HepG2 (cell line): ENCODE measurements around the gene EID3. TPM values are rescaled to one million over a fixed set of nuclear protein-coding genes. Genes with fewer than 3 reads are reported as not detected.

Experiments
- ADNP ChIP-seq: sonication (generic); formaldehyde crosslinking; IDR thresholded peaks from 2 replicates; pipeline ENCODE4 v1.4.0; 2020; ENCODE audit warnings: missing genetic modification reagents
- ATAD3A ChIP-seq: sonication (generic); formaldehyde crosslinking; IDR thresholded peaks from 2 replicates; pipeline ENCODE4 v1.4.0; 2020; ENCODE audit warnings: missing genetic modification reagents
- CAMTA2 ChIP-seq: sonication (generic); formaldehyde crosslinking; IDR thresholded peaks from 2 replicates; pipeline ENCODE4 v1.4.0; 2020; ENCODE audit warnings: mild to moderate bottlenecking, missing genetic modification reagents, borderline replicate concordance
- ELF3 ChIP-seq: IDR thresholded peaks from 2 replicates; pipeline ENCODE4 v1.6.1; 2016; ENCODE audit warnings: missing genetic modification reagents, missing compliant biosample characterization
- ESRRA ChIP-seq: sonication (generic); formaldehyde crosslinking; IDR thresholded peaks from 2 replicates; pipeline ENCODE4 v1.5.1; 2020; ENCODE audit warnings: mild to moderate bottlenecking, low read depth, missing genetic modification reagents
- ETV6 ChIP-seq: sonication (generic); formaldehyde crosslinking; conservative IDR thresholded peaks from 2 replicates; pipeline ENCODE4 v1.4.0; 2020; ENCODE audit warnings: missing genetic modification reagents
- IRX3 ChIP-seq: sonication (generic); formaldehyde crosslinking; IDR thresholded peaks from 2 replicates; pipeline ENCODE4 v1.8.1; 2023; ENCODE audit warnings: mild to moderate bottlenecking, low read depth, missing genetic modification reagents, borderline replicate concordance
- MTA1 ChIP-seq: sonication (generic); formaldehyde crosslinking; IDR thresholded peaks from 2 replicates; pipeline ENCODE4 v1.4.0; 2020; ENCODE audit warnings: missing genetic modification reagents, mild to moderate bottlenecking, borderline replicate concordance
- RARA ChIP-seq: IDR thresholded peaks from 2 replicates; pipeline ENCODE4 v1.6.1; 2016; ENCODE audit warnings: missing genetic modification reagents, missing compliant biosample characterization
- SRF ChIP-seq: IDR thresholded peaks from 2 replicates; pipeline ENCODE4 v1.6.1; 2011; ENCODE audit warnings: mild to moderate bottlenecking, low read depth, low read length, moderate library complexity
- SYNCRIP ChIP-seq: fragments of 200-400 bp; formaldehyde crosslinking; IDR thresholded peaks from 2 replicates; pipeline ENCODE4 v1.6.1; 2018; ENCODE audit warnings: mild to moderate bottlenecking, low read depth, low read length; ENCODE audit not compliant: insufficient read depth
- ZFAT ChIP-seq: sonication (generic); formaldehyde crosslinking; conservative IDR thresholded peaks from 2 replicates; pipeline ENCODE4 v1.8.1; 2023; ENCODE audit warnings: missing genetic modification reagents, inconsistent platforms
- ZFP90 ChIP-seq: sonication (generic); formaldehyde crosslinking; IDR thresholded peaks from 2 replicates; pipeline ENCODE4 v1.8.0; 2022; ENCODE audit warnings: missing genetic modification reagents, mild to moderate bottlenecking, inconsistent platforms, borderline replicate concordance
- ZNF224 ChIP-seq: sonication (generic); formaldehyde crosslinking; IDR thresholded peaks from 2 replicates; pipeline ENCODE4 v1.5.0; 2020; ENCODE audit warnings: mild to moderate bottlenecking, missing genetic modification reagents
- ZNF230 ChIP-seq: sonication (generic); formaldehyde crosslinking; IDR thresholded peaks from 2 replicates; pipeline ENCODE4 v1.4.0; 2020; ENCODE audit warnings: mild to moderate bottlenecking, missing genetic modification reagents
- ZNF24 ChIP-seq: fragments of 450-650 bp; IDR thresholded peaks from 2 replicates; pipeline ENCODE4 v1.6.1; 2017; ENCODE audit warnings: antibody characterized with exemption, mild to moderate bottlenecking
- ZNF33B ChIP-seq: sonication (generic); formaldehyde crosslinking; IDR thresholded peaks from 2 replicates; pipeline ENCODE4 v1.5.1; 2020; ENCODE audit warnings: mild to moderate bottlenecking, missing genetic modification reagents
- ZNF343 ChIP-seq: sonication (generic); formaldehyde crosslinking; IDR thresholded peaks from 2 replicates; pipeline ENCODE4 v1.4.0; 2020; ENCODE audit warnings: mild to moderate bottlenecking, missing genetic modification reagents
- ZNF580 ChIP-seq: IDR thresholded peaks from 2 replicates; pipeline ENCODE4 v1.6.1; 2016; ENCODE audit warnings: low read depth, borderline replicate concordance
- ZNF672 ChIP-seq: sonication (generic); formaldehyde crosslinking; IDR thresholded peaks from 2 replicates; pipeline ENCODE4 v1.8.1; 2022; ENCODE audit warnings: missing genetic modification reagents
- ZNF704 ChIP-seq: sonication (generic); formaldehyde crosslinking; IDR thresholded peaks from 2 replicates; pipeline ENCODE4 v1.8.1; 2023; ENCODE audit warnings: mild to moderate bottlenecking, inconsistent platforms, moderate library complexity, missing genetic modification reagents, borderline replicate concordance
- ZNF761 ChIP-seq: sonication (generic); formaldehyde crosslinking; conservative IDR thresholded peaks from 2 replicates; pipeline ENCODE4 v1.4.0; 2020; ENCODE audit warnings: mild to moderate bottlenecking, missing genetic modification reagents
- ZNF790 ChIP-seq: sonication (generic); formaldehyde crosslinking; IDR thresholded peaks from 2 replicates; pipeline ENCODE4 v1.8.0; 2022; ENCODE audit warnings: missing genetic modification reagents, mild to moderate bottlenecking, borderline replicate concordance
- polyA plus RNA-seq, 8 experiments: library from polyadenylated mRNA; depleted of rRNA in 3 of 8; stranded (reverse) in 7 of 8; unstranded in 1 of 8; fragments of >200 nt; fragmentation: Illumina TruSeq in 4 of 8; extraction: Trizol in 4 of 8; gene quantifications; 2 replicates each; pipeline versions ENCODE4 v1.2.1 to v1.2.3, GENCODE V29; 2011 to 2016; ENCODE audit warnings: low read depth in 4 of 8, missing spikeins in 1 of 8, mixed read lengths in 1 of 8; ENCODE audit not compliant: insufficient read depth in 1 of 8
- total RNA-seq, 5 experiments: library from RNA; depleted of rRNA; stranded (reverse); fragments of >200 nt; fragmentation: Illumina TruSeq; extraction: Trizol; gene quantifications; 2 replicates each; pipeline ENCODE4 v1.2.3, GENCODE V29; 2016; ENCODE audit warnings: low read depth in 1 of 5
- TF ChIP-seq, protein P1 (sequence below): sonication (generic); formaldehyde crosslinking; IDR thresholded peaks from 2 replicates; pipeline ENCODE4 v1.8.1; 2023; ENCODE audit warnings: mild to moderate bottlenecking, missing genetic modification reagents

Gene EID3
- total and polyA plus RNA-seq, 2 of the 13 experiments (the other 11 are each of a cell fraction or from before 2014, with no cell fraction given) = 0.38 to 4.5 TPM

DNA sequence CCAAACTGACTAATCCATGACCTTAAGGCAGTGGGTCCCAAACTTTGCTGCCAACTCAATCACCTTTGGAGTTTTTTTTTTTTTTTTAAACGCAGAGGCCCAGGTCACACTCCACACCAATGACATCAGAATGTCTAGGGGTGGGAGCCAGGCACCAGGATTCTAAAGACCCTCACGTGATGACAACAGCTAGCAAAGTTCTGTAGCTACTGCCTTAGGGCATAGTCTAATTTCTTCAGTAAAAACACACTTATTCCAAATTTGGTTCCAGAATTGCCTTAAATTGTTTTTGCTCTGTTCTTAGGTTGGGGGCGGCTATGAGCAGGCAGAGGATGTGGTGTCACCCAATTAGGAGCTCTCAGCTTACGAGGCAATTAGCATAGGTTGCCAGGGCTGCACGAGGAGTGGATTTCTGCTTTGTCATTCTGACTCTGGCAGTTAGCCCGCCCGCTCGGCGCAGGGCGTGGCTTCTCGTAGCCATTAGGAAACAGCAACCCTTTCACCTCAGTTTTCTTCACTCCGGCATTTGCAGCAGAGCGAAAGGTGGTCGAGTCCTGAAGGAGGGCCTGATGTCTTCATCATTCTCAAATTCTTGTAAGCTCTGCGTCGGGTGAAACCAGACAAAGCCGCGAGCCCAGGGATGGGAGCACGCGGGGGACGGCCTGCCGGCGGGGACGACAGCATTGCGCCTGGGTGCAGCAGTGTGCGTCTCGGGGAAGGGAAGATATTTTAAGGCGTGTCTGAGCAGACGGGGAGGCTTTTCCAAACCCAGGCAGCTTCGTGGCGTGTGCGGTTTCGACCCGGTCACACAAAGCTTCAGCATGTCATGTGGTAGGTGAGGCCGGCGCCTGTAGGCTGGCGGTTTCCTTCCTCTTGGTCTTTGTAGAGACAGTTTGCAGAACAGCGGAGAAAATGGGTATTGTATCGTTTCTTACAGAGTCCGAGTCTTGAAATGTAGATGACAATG is 16.7 kb upstream of the EID3 start (continued):
- TF ChIP-seq, protein P1, sequence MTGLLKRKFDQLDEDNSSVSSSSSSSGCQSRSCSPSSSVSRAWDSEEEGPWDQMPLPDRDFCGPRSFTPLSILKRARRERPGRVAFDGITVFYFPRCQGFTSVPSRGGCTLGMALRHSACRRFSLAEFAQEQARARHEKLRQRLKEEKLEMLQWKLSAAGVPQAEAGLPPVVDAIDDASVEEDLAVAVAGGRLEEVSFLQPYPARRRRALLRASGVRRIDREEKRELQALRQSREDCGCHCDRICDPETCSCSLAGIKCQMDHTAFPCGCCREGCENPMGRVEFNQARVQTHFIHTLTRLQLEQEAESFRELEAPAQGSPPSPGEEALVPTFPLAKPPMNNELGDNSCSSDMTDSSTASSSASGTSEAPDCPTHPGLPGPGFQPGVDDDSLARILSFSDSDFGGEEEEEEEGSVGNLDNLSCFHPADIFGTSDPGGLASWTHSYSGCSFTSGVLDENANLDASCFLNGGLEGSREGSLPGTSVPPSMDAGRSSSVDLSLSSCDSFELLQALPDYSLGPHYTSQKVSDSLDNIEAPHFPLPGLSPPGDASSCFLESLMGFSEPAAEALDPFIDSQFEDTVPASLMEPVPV (CRISPR knock-in tag) = no peak
- no peak for TF ChIP-seq RARA (CRISPR knock-in tag)
- 0 out of 2 replicates have a peak, but pooled peaks have one; percentile 28 for TF ChIP-seq ZNF761
- TF ChIP-seq CAMTA2 (CRISPR knock-in tag) = no peak
- no peak for TF ChIP-seq SYNCRIP
- no peak for TF ChIP-seq ESRRA (CRISPR knock-in tag)
- TF ChIP-seq ZFP90 (CRISPR knock-in tag) = no peak
- TF ChIP-seq ZNF790 = peak; percentile 42; the same call in 1 of the 2 replicates
- TF ChIP-seq ADNP (CRISPR knock-in tag) = no peak
- no peak for TF ChIP-seq ZNF24
- TF ChIP-seq ZNF580 = no peak; the same call in 1 of the 2 replicates
- peak; percentile 78; the same call in 1 of the 2 replicates for TF ChIP-seq MTA1 (CRISPR knock-in tag)
- no peak for TF ChIP-seq ZFAT (CRISPR knock-in tag)
- TF ChIP-seq IRX3 = no peak
- peak; percentile 86 for TF ChIP-seq ZNF33B (CRISPR knock-in tag)
- 0 out of 2 replicates have a peak, but pooled peaks have one; percentile 30 for TF ChIP-seq ZNF343 (CRISPR knock-in tag)
- no peak for TF ChIP-seq ATAD3A (CRISPR knock-in tag)
- TF ChIP-seq SRF = no peak
- no peak for TF ChIP-seq ZNF230 (CRISPR knock-in tag)
- no peak for TF ChIP-seq ZNF704 (CRISPR knock-in tag)
- no peak for TF ChIP-seq ETV6 (CRISPR knock-in tag)
- no peak for TF ChIP-seq ELF3 (CRISPR knock-in tag)
- no peak for TF ChIP-seq ZNF224
- TF ChIP-seq ZNF672 (CRISPR knock-in tag) = no peak
